Occipital lobe (tissue), 2 donors: ENCODE data around the gene FGF21. TPM values are rescaled to one million over a fixed set of nuclear protein-coding genes. Genes with fewer than 3 reads are reported as not detected.
"Not testable (repeated sequence)": the region's sequence is repeated elsewhere in the genome, so short reads cannot be mapped to it uniquely, and the experiment has no call there.

Experiments
- DNase-seq: peaks from one replicate; lab custom pipeline; 2025; lab: John Stamatoyannopoulos, UW
- total RNA-seq: library from RNA; depleted of rRNA; stranded (reverse); fragments of >200 nt; gene quantifications from one replicate; pipeline ENCODE4 v1.2.3, GENCODE V29; 2014

The FGF21 gene
- total RNA-seq, 1 donor from 2014 or later = not detected

GRCh38 chr19:48751845-48752495 lies 3.4 kb upstream of the FGF21 start:
- no peak for DNase-seq

GRCh38 chr19:48752496-48753365 lies 2.6 kb upstream of the FGF21 start, which contains the start of gene FUT1:
FUT1 (minus strand) TSS chr19:48752641; CDS start chr19:48751281, 1,360 bp downstream.
- no peak for DNase-seq

- no peak for DNase-seq
Measured at GRCh38 chr19:48755787-48756186, 463 bp downstream of the FGF21 start.

- DNase-seq = no peak
Measured at GRCh38 chr19:48756212-48756611, 888 bp downstream of the FGF21 start.

- DNase-seq = no peak
Measured at GRCh38 chr19:48756686-48757085, 1.4 kb downstream of the FGF21 start.

GRCh38 chr19:48757089-48757675 lies 1.9 kb downstream of the FGF21 start:
- DNase-seq = no peak

- DNase-seq = no peak
Measured at GRCh38 chr19:48757741-48758144, 2.4 kb downstream of the FGF21 start.

- no peak for DNase-seq
Measured at GRCh38 chr19:48760504-48761205, 5.3 kb downstream of the FGF21 start.

GRCh38 chr19:48765816-48766215 lies 10.5 kb downstream of the FGF21 start:
- not testable (repeated sequence) for DNase-seq

- DNase-seq = not testable (repeated sequence)
Measured at GRCh38 chr19:48768171-48768753, 12.9 kb downstream of the FGF21 start.

- no peak for DNase-seq
Measured at GRCh38 chr19:48768994-48769713, 13.8 kb downstream of the FGF21 start.

GRCh38 chr19:48770266-48770665 lies 14.9 kb downstream of the FGF21 start:
- DNase-seq = no peak

GRCh38 chr19:48770734-48771472 lies 15.6 kb downstream of the FGF21 start:
- no peak for DNase-seq

- DNase-seq = no peak
Measured at GRCh38 chr19:48772503-48772953, 17.2 kb downstream of the FGF21 start.

- DNase-seq = no peak
Measured at GRCh38 chr19:48777139-48777538, 21.8 kb downstream of the FGF21 start.

GRCh38 chr19:48777720-48778119 lies 22.4 kb downstream of the FGF21 start:
- no peak for DNase-seq

GRCh38 chr19:48779636-48780035 lies 24.3 kb downstream of the FGF21 start:
- no peak for DNase-seq

- no peak for DNase-seq
Measured at GRCh38 chr19:48780631-48781391, 25.5 kb downstream of the FGF21 start.

- DNase-seq = no peak
Measured at GRCh38 chr19:48784527-48784926, 29.2 kb downstream of the FGF21 start.
